GM21529 (cell line): Measurements from ENCODE around the gene CDH20.

Experiments used
- ATAC-seq: cut with Tn5 transposase; IDR thresholded peaks from one replicate; pipeline ENCODE4 v1.9.1; 2021; ENCODE audit not compliant: unreplicated experiment

CDH20 gene

DNA sequence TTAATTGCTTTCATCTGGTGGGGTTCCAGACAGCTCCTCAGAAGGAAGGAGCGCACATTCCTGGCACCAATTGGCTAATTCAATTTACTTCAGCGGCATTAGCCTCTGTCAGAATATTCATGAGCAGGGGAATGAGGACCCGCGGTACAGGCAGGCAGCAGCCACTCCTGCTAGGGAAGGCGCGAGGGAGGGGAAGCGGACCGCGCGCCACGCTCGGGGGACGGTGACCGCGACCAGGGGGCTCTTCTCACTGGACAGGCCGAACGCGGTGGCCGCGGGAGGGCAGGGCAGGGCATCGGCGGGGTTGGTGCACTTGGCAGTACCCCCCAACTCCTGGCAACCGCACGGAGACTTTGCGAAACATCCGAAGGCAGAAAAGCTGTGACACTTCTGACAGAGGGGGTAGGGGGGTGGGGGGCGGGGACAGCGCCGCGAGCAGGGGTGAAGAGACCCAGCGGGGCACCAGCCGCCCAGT lies at the start of gene CDH20:
TSS of gene CDH20 (plus strand) at position 160 of the 475 bp plus-strand sequence.
- ATAC-seq: no peak

DNA sequence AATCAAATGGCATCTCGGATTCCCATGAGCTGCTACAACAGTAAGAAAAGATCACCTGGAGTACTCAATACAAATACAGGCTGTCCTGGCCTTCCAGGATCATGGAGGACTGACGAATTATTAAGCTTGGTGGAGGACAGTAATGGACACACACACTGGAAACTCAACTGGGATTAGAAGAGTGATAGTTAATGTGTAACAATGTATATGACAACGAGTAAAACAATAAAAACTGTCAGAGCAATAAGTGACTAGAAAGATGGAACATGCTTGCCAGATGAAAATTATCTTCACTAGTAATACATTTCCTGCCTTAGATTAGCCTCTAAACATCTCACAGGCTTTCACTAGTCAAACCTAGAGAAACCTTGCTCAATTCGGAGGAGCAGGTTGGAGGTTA lies 49.2 kb upstream of the CDH20 start:
- no peak for ATAC-seq

GRCh38 chr18:61285777-61286176 lies 47.5 kb upstream of the CDH20 start:
- ATAC-seq: no peak

GRCh38 chr18:61286867-61287266 lies 46.4 kb upstream of the CDH20 start:
- no peak for ATAC-seq

DNA sequence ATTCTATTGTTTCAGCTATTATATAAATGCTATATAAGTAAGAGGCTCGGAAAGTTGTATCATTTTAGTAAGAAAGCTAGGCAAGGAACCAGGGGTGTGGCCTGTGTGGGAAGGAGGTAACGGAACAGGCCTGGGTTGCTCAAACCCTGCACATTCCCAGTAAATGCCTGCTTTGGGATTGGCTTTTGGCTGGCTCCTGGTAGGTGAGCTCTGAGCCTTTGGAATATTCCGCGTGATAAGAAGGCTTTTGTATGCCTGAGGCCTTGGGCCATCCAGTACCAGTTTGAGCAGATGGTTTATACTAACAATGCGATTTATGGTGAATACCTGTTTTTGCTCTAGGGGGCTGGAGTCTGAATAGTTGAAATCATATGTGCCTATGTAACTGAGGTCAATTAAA lies 42.6 kb upstream of the CDH20 start:
- ATAC-seq: no peak

GRCh38 chr18:61292280-61293035 lies 40.8 kb upstream of the CDH20 start:
- no peak for ATAC-seq

- no peak for ATAC-seq
Measured at GRCh38 chr18:61295153-61295552, 38.1 kb upstream of the CDH20 start.

GRCh38 chr18:61308004-61308403 lies 25.2 kb upstream of the CDH20 start:
- ATAC-seq: no peak

- no peak for ATAC-seq
Measured at GRCh38 chr18:61308795-61309393, 24.3 kb upstream of the CDH20 start.

- ATAC-seq: peak; percentile 99
Measured at GRCh38 chr18:61322265-61322873, 10.9 kb upstream of the CDH20 start.

GRCh38 chr18:61323951-61324350 lies 9.3 kb upstream of the CDH20 start:
- no peak for ATAC-seq

DNA sequence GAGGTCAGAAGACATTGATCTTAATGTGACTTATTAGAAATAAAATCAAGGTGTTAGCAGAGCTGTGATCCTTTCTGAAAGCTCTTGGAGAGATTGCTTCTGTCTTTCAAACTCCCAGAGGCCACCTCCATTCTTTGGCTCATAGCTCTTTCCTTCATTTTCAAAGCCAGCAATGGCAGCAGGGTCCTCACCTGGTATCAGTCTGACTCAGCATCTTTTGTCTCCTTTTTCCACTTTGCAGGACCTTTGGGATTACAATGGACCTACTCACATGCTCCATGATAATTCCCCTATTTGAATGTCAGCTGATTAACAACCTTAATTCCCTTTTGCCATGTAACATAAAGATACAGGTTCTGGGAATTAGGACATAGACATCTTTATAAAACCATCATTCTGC lies 6.8 kb upstream of the CDH20 start:
- no peak for ATAC-seq

DNA sequence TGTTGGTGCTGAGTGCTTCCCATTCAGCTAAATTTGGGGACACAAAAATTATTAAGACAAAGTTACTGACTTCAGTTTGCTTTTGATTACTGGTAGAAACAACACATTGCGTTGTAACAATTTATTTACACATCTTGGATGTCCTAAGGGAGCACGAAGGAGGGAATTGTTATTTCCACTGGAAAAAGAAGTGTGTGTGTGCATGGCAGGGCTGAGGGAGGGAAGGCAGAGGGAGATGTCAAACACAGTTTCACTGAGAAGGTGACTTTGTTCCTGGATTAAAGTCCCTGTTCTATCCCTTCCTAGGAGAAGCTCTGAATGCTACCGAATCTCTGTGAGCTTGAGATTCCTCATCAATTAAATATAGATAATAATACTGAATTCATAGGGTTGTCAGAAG lies 3.8 kb upstream of the CDH20 start:
- no peak for ATAC-seq

DNA sequence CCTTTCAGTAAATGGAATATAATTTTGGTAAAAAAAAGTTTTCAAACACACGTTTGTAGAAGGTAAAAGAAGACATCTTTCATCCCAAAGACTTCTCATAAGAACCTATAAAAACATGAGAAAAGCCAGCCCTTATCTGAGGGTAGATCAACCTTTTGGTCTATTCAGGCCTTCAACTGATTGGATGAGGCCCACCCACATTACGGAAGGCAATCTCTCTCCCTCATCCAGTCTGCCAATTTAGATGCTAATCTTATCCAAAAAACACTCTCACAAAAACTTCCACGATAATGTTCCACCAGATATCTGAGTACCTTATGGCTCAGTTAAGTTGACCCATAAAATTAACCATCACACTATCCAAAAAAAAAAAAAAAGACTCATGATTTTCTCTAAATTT lies 2.2 kb upstream of the CDH20 start:
- no peak for ATAC-seq

- no peak for ATAC-seq
Measured at GRCh38 chr18:61333746-61334490, 688 bp downstream of the CDH20 start.

DNA sequence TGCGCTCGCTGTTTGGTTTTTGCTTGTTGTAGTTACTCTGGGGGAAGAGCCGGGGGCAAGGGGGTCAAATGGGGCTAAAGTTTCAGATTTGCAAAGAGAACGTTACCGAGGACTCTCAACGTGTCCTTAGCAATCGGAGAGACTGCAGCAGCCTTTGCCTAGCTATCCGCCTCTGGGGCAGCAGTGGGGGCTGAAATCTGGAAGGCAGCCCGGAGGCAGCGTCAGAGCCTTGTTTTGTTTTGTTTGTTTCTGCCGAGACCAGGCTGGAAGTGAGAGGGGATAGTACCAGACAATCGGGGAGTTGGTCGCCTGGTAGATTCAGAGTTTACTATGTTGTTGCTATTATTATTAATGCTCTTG lies 1.2 kb downstream of the CDH20 start:
- no peak for ATAC-seq

DNA sequence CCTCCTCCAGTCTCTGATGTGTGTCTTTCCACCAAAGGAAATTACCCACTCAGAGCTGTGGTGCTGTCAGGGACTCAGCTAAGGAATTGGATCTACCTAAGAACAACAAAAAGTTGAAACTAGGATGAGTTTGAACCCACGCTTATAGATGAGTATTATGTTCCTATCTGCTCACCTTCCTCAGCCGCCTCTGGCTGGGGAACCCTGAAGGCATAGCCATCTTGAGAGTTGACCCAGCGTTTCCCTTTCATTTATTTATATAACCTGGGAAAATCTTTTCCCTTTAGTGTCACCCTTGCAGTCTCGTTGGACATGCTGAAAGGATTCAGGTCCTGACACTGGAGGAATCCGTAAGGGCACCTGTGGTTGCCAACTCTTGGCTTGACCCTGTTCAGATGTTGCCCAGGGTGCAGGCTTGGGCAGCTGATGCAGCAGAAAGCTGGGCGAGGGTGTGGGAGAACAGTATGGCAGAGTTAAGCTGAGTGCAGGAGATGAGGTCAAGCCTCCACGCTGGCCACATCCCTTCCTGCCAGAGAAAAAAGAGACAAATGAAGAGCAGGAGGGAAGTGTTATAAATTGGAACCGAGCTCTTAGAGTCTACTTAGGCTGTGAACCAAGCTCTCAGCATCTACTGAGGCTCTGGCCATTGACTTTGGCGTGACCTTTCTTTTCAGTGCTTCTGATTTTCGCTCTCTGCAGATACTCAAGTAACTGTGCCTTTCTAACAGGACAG lies 1.9 kb downstream of the CDH20 start:
- ATAC-seq: no peak

DNA sequence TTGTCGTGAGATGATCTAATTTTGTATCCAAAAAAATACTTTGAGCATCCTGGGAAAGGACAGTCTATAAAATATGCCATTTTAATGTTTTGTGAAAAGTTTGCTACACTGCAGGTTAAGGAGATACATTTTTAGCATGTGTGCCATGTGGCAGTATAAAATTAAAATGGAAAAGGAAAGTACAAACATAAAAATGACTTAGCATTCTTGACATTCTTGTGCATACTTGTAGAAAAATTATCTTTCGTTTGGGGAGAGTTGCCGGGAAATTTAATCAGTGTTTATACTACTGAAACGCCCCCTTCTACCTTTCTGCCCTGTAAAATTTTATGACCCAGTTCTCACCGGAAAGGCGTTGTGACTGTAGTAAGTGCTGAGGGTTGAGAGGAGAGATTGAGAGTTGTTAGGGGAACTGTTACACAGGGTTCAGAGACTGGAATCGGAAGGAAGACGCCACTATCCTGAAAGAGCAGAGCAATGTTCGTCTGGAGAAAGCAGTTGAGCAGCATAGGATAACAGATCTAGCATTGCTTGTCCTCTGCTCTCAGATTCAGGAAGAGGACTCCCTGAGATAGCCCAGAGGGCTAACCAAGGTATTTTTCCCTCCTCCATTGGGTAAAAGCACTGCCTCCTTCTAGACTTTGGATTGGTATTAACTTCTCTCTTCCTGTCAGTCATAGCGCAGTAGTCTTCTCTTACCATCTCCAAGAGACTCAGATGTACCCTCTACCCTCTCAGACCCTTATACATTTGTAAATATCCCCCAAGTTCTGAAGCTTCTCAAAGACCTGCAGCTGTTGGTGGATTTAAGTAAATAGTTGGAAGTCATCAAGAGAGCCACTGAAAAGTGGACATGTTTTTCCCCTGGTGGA lies 2.7 kb downstream of the CDH20 start:
- ATAC-seq: no peak

- no peak for ATAC-seq
Measured at GRCh38 chr18:61336766-61337165, 3.5 kb downstream of the CDH20 start.

GRCh38 chr18:61337527-61337926 lies 4.3 kb downstream of the CDH20 start:
- ATAC-seq: no peak
